GM18868 (cell line): ENCODE results near the gene GRIA4.
"Not testable (repeated sequence)": the region's sequence is repeated elsewhere in the genome, so short reads cannot be mapped to it uniquely, and the experiment has no call there.

Experiments used
- ATAC-seq: cut with Tn5 transposase; IDR thresholded peaks from one replicate; pipeline ENCODE4 v1.9.1; 2021; ENCODE audit warnings: mild to moderate bottlenecking, moderate library complexity; ENCODE audit not compliant: unreplicated experiment

Gene GRIA4

DNA sequence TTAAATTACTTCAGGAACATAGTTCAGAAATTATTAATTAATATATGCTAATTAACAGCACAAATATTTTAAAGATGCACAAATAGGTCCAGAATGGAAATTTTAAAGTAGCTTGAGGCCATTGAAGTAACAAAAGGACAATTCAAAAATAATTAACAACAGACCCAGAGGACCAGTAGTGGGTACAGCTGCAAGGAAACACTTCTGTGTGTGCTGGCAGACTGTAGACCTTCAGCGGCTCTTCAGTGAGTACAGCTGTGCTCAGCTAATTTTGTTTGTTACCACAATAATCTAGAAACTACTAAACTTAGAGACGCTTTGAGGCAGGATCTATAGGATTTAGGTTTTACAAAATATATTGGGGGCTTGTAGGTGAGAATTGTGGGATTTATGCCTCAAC lies 103.8 kb downstream of the GRIA4 start:
- no peak for ATAC-seq

DNA sequence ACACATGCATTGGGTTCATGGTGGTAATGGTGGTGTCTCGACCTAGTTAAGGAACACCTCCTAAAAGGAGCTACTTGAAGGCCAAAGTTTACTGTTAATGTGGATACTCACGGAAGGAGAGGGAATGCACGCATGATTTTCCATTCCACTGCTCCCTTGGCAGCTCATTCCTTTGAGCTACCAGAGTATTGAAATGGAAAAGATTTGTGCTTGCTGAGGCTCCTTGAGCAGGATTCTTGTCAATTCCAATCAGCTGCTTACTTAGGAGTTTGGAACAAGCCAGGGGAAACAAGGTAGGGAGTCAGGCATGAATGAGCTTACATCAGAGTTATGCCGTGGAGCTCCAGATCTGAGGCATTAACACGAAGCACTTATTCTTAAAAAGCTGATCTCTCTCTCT lies 108.8 kb downstream of the GRIA4 start:
- no peak for ATAC-seq

DNA sequence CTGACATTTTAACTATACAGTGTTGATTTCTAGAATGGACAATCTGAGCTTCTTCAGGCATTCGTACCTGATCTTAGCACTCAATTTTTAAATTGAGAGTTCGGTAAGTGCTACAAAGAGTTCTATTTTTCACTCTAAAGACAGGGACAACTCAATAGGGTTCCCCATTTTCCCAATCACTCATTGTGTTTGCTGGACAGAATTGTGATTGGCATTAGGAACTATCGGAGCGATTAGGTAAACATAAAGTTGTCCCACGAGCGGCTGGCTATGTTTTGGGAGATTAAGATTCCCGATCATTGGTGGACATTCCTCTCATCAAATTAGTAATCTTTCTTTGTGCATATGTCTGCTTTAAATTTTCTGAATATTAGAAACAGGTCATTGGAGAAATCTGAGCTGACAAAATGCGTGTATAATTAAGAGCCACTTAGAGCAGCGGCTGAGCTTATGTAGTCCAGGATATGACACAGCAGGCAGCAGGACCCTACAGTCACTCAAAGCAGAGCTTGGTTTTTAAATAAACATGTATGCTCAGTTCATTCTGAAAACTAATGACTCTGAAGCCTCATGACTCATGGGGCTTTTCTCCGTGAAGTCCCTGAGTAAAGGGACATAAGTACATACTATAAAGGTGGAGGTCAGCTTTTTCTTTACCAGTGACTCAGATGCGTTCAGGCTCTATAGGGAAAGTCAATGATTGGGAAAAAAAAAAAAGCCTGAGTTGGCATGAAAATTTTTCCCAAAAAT lies 109.4 kb downstream of the GRIA4 start:
- peak; percentile 98 for ATAC-seq

DNA sequence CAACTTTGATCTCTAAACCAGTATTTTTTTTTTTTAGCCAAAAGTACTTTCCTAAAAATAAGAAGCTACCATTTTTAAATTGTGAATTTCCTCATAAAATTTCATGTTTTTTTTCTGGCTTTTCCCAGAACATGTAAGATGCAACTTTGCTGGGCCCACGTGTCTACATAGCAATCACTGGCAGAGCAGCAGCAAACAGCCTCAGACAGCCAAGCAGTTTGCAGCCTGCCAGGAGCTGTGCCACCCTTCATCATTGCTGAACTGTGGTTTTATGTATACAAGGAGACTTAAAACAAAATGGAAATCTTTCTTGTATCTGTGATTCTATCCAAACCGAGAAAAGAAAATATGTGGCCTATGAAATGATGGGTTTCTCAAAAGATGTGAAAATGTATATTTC lies 110.2 kb downstream of the GRIA4 start:
- no peak for ATAC-seq

DNA sequence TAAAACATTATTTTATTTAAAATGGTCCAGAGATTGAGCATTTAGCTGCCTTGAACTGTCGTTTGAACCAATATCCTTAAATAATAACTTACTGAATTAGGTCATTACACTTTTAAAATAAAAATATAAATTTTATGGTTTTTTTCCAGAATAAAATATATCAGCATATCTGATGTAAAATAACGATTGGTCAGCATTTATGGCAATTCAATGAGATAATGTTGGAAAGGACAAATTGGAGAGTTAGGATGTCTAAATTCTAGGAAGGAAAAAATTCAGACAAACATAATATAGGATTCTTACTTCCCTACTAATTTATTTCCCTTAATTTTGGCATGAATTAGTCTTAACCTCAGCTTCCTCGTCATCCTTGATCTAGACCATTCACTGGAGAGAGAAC lies 113.4 kb downstream of the GRIA4 start:
- no peak for ATAC-seq

DNA sequence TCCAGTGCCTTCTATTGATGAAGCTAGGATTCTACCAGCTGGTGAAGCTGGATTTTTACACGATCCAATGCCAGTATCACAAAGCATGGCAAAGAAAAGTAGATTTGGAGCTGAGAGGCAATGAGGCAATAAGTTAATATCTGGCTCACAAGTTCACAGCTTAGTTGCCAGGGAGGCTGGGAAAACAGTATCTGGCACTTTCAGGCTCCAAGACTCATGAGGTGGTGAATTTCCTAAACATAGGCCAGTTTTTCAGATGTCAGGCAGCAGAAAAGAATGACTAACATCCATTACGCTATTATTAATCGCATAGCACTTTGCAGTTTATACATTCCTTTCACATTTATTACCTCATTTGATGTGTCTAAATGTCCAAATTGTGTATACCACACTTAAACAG lies 122.7 kb downstream of the GRIA4 start:
- ATAC-seq = no peak

DNA sequence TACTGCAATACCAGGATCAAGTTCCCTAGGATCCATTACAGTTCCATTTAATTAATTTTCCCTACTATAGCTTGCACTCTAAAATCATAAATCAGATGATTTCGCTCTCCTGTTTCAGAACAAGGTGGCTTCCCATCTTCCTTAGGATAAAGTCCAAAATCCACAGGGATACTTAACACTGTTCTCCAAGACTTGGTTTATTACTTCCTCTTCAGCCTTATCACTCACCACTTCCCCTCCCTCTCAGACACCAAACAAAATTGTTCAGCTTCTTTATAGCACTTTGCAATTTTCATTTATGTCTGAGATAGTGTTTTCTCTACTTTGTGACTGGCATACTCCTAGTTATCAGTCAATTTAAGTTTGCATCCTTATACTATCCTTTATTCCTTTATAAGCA lies 124.6 kb downstream of the GRIA4 start:
- no peak for ATAC-seq

DNA sequence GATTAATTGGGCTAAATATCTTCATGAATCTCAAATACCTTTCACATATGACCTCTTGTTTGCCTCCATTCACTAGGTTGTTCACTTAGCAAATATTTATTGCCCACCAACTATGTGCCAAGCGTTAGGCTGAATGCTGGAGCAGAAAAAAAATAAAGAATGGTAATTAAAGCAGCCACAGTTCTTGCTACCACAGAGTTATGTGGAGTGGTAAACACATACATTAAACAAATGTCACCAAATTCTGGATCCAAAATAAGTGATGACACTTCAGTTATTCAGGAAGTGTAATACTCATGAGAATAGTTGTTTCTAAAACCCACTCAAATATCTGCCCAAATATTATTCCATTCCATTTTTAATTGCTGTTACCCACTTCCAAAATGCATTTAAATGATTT lies 128.4 kb downstream of the GRIA4 start:
- no peak for ATAC-seq

DNA sequence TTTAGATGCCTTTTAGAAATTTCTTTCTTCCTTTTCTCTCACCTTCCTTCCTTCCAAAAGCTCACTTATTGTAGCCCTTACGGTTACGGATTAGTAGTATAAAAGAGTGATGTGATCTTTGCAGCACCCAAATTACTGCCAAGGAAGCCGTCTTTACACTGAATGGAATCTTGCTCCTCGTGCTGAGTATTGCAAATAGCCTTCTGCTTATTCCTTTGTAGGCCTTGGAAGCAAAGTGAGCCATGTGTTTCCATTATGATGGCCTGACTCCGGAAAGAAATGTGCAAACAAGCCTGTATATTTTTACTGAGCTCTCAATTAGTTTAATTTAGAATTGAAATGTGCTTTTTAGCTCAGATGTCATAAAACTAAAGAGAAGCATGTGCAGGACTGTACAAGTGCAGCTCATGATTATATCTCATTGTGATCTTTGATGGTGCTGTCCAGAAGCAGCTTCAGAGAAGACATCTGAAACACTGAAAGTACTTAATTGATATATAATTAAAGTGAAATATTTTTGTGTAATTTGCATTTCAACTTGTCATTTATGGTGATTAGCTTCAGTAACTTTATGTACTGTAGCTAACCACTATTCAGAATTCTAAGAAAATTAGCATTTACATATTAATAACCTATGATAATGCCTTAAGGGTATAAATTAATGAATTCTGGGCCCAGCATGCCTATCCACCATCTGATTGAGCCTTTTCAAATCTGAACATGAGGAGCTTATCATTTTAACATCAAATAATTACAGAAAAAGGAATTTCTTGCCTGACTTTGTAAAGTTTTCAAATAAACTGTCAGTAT lies 129.3 kb downstream of the GRIA4 start:
- no peak for ATAC-seq

DNA sequence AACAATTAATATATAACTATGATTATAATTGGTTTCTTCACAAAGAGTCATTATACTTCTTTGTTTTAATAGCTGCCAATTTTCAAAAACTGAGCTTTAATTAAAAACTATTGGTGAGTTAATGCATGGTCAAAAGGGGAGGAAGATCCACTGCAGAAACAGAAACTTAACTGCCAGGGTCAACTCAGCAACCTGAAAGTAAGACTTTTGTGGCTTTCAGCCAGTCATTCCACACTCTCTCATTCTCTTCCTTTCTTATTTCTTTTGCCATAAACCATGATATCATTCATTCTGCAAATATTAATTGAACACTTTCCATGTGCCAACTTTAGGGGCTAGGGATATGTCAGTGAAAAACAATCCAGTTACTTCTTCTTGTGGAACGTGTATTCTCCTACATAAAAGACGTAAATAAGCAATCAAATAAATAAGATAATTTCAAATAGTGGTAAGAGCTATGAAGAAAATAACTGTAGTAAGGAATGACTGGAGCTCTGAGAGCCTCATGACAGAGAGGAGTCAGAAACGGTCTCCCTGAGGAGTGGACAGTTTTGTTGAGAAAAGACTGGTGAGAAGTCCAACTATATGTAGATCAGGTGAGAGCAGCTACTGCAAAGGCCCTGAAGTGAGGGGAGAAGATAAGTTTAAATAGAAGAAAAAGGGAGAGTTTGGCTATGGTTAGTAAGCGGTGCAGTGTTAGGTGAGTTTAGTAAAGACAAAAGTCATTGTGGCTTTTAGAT lies 130.5 kb downstream of the GRIA4 start:
- ATAC-seq = peak; percentile 83

DNA sequence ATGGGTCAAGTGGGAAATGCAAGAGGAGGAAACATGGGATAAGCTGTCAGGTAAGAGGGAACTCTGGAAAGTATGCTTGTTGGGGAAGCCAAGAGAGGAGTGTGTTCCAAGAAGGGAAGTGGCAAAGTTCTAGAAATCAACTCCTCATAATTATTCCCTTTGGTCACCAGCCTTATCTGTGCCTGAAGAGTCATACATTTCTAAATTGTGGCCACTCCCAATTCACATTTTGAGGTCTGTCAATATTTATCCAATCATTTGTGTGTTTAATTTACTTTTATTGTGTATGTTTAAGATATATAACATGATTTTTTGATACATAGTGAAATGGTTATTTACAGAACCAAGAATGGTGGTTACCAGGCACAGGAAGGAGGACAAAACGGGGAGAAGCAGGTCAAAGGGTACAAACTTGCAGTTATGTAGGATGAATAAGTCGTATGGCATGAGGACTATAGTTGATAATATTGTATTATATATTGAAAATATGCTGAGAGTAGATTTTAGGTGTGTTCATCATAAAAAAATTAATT lies 131.7 kb downstream of the GRIA4 start:
- no peak for ATAC-seq

DNA sequence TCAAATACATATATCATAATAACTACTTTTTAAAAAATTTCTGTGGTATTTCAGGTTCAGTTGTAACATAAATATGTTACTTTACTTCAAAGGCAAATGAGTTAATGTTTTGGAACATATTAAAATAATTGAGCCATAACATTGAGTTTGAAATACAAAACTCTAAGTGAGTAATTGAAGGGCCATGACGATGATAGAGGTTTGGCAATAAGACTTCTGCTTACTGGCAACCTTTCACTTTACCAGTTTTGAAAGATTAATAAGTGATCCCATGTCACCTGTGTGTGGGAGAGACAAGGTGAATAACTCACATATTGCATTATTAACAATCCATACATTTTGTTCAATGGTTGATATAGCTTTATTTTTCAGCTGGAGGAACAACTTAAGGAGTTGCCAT lies 144.4 kb downstream of the GRIA4 start:
- no peak for ATAC-seq

DNA sequence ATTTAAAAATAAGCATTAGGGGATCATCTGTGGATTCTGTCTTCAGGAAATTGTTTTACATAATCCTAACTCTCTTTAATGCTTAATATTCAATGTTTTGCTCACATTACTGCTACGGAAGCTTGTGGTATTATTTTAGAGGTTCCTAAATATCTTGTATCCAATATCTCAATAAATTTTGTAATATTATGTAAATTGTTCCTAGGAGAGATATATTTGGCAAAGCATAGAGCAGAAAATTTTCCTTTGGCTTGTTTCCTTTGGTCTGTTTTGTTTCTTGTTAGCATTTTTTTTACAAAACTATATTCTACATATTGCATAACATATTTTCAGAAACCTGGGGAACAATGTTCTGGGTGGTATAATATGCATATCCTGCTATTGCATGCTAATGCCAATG lies 144.8 kb downstream of the GRIA4 start:
- no peak for ATAC-seq

DNA sequence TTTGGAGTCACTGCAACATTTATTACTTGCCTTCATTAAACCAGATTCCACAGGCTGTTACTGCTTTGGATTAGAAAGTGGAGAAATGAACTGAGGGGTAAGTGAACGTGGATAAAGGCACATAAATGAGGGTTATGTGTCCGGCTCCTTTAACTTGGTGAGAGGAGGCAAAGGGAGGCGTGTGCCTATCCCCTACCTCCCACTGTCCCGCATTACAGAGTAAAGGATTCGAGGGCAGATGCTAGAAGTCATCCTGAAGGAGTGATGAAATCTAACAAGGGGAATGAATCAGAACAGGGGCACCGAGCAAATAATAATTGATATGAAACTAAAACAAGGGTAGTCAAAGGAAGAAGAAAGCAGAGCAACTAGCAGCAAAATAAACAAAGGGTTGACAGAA lies 147.2 kb downstream of the GRIA4 start:
- no peak for ATAC-seq

DNA sequence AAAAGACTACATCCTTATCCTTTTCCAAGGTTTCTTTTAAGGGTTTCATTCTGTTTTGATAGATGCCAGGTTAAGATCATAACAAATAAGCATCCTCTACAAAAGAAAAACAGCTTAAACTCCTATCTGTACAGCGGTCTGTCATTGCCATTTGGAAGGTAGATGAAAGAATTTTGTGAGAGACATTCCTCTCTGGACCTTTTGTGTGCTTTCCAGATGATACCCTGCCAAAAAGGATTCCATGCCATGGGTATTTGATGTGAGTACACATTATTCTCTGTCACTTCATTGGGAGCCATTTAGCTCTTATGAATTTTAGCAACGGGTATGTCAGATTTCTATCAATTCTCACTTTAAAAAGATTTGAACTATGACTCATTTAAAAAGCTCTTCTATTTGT lies 153.7 kb downstream of the GRIA4 start:
- no peak for ATAC-seq

DNA sequence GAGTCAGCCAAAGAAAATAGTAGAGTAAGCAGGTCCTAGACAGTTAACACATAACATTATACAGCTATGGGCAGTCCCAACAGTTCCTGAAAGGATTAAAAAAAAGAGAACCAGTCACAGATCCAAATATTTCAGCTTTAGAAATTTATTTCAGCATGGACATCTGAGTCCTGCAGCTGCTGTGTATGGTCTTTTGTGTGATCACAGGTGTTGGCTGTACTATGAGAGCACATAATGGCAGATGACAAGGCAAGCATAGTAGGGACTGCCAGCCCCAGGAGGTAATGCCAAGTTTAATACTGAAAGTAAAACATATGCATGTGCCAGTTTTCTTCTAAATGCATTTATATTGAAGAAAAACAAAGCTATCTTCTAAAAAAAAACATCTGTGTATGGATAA lies 158.1 kb downstream of the GRIA4 start:
- ATAC-seq = no peak

DNA sequence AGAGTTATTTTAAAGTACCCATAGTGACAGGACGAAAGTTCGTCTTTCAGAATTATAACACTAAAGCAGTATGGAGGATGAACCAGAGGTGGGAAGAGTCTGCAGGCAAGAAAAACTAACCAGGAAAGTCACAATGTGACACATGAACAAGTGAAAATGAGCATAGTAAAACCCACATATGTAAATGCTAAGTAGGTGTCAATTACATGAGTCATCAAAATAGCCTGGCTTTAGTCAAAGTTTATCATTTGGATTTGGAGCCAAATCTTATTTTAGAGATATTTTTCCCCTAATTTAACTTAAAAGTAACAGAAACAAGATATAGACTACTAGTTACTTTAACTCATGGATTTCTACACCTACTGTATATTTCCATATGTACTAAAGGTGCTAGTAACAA lies 159.8 kb downstream of the GRIA4 start:
- no peak for ATAC-seq

DNA sequence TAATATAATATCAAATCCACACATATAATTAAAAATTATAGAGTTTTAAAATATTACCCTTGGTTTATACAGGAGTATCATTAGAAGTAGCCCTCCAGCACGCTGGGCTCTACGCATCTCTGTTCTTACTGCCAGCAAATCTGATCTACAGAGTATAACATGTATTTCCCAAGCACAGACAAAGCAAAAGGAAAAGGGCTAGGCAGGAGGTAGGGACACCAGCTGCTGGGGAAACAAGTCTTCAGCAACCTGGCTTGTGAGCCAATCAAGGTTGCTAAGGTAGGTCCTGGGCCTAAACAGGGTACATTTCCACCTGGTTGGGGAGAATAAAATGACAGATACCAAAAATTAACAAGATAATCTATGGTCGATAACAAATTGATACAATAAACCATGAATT lies 163.6 kb downstream of the GRIA4 start:
- not testable (repeated sequence) for ATAC-seq

DNA sequence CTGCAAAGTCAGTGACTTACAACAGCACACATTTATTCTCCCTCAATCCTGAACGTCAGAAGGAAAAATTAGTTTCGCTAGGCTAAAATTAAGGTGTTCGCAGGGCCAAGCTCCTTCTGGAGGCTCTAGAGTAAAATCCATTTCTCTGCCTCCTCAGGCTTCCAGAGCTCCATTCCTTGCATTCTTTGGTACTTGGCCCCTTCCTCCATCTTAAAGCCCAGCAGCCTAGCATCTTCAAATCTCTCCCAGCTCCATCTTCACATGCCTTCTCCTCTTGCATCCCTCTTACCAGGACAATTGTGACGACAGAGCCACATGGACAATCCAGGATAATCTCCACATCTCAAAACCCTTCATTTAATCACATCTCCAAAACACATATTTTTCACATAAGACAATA lies 165.0 kb downstream of the GRIA4 start:
- ATAC-seq = no peak

DNA sequence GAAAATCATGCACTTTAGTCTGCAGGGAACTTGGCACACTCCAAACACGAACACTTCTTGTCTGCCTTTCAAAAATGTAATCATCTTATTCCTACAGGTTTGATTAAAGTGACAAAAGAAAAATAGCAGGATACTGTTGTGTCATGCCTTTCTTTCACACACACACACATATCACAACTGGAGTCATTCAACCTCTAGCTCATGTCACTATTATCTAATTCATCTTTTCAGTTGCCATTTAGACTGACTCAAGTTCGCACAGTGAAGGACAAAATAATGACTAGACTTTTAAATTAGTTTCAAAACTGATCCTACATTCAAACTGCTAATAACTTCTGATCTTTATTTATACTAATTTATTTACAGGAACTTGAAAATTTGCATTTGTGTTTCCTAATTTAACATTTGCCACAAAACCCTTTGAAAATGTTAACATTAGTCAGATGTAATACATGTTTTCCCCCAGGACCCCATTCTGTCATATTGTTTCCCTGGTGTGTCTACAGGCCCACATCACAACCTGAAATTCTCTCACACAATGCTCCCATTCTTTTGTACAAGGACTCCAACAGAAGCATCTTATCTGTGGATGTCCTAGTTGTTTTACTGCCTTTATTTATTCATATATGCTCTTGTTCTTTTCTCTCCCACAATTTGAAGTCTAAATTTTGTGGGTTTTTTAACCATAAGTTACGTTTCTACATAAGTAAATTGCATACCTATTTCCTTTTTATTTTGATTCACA lies 171.1 kb downstream of the GRIA4 start:
- no peak for ATAC-seq

DNA sequence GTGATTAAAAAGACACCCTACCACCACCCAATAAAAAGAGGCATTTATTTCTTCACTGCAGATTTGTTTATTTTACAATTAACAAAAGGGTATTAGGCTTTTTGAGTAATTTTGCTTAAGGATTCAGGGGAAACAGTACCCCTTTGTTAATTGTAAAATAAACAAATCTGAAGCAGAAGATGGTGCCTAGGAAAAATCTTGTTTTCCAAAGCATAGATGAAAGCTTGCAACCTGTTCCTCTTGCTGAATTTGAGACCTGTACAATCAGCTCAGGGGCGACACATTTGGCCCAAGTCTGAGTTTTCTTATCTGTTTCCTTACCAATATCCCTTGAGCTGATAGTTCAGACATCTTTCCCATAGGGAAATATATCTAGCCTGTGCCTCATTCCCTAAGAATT lies 171.9 kb downstream of the GRIA4 start:
- ATAC-seq = no peak
